ENCODE measurements around the gene DOCK6. TPM values are rescaled to one million over a fixed set of nuclear protein-coding genes. Genes with fewer than 3 reads are reported as not detected.

DOCK6 gene
- total RNA-seq, 4 donors from 2014 or later, result 19.7 to 94.0 (median 33.3) TPM

- Histone ChIP-seq H3K4me3 (no peak overlapping the region), H3K27me3 (no peaks in the 10 kb centered on the region), H3K4me1 (peaks cover 5 to 6% (median 5%) of the 10 kb centered on the region in 3 donors), H3K27ac (no peak overlapping the region), H3K36me3 (peaks cover 0 to 97% (median 11%) of the 10 kb centered on the region in 3 donors), H3K9me3 (peaks cover 0 to 7% (median 4%) of the 10 kb centered on the region in 3 donors)
- DNase-seq, result no peak
- TF ChIP-seq CTCF (IDR thresholded peaks at IDR 0.05), result no peak
- TF ChIP-seq POLR2A (IDR thresholded peaks at IDR 0.05), result no peak
- WGBS, 2 donors, result 86 to 90% methylated on average over 5 to 6 of the region's 6 CpGs
- intact Hi-C loops (cut with DNase I), result no loop called here
Measured at GRCh38 chr19:11238781-11239376, 23.4 kb downstream of the DOCK6 start.

GRCh38 chr19:11238041-11238440, 24.3 kb downstream of the DOCK6 start:
- TF ChIP-seq CTCF (IDR thresholded peaks at IDR 0.05), result no peak
- no peak for TF ChIP-seq POLR2A (IDR thresholded peaks at IDR 0.05)
- Histone ChIP-seq H3K36me3 (peaks cover 0 to 99% (median 11%) of the 10 kb centered on the region in 3 donors), H3K27ac (no peak overlapping the region), H3K4me3 (no peak overlapping the region), H3K4me1 (no peaks in the 10 kb centered on the region), H3K27me3 (no peaks in the 10 kb centered on the region), H3K9me3 (peaks cover 0 to 7% (median 4%) of the 10 kb centered on the region in 3 donors)
- intact Hi-C loops (cut with DNase I), result no loop called here
- no peak for DNase-seq
- 86 to 91% methylated on average over 5 to 7 of the region's 11 CpGs for WGBS, 2 donors

GRCh38 chr19:11237321-11237720, 25.0 kb downstream of the DOCK6 start:
- Histone ChIP-seq H3K36me3 (peaks cover 1 to 99% (median 11%) of the 10 kb centered on the region in 3 donors), H3K27ac (no peak overlapping the region), H3K4me3 (no peak overlapping the region), H3K4me1 (no peaks in the 10 kb centered on the region), H3K9me3 (peaks cover 0 to 7% (median 4%) of the 10 kb centered on the region in 3 donors), H3K27me3 (no peaks in the 10 kb centered on the region)
- intact Hi-C loops (cut with DNase I), result no loop called here
- no peak for TF ChIP-seq CTCF (IDR thresholded peaks at IDR 0.05)
- no peak for TF ChIP-seq POLR2A (IDR thresholded peaks at IDR 0.05)
- DNase-seq, result no peak
- 76 to 86% methylated on average over 9 to 10 of the region's 15 CpGs for WGBS, 2 donors

- Histone ChIP-seq H3K27me3 (no peaks in the 10 kb centered on the region), H3K4me1 (no peaks in the 10 kb centered on the region), H3K27ac (no peak overlapping the region), H3K9me3 (peaks cover 0 to 7% (median 4%) of the 10 kb centered on the region in 3 donors), H3K36me3 (peaks cover 4 to 99% (median 9%) of the 10 kb centered on the region in 3 donors), H3K4me3 (no peak overlapping the region)
- TF ChIP-seq CTCF (IDR thresholded peaks at IDR 0.05) (no peak), POLR2A (IDR thresholded peaks at IDR 0.05) (no peak)
- 89% methylated on average over 8 to 12 of the region's 31 CpGs for WGBS, 2 donors
- no peak for DNase-seq
- intact Hi-C loops (cut with DNase I), result no loop called here
Measured at GRCh38 chr19:11236324-11237301, 25.7 kb downstream of the DOCK6 start.
